GM18861 (cell line): Measurements from ENCODE around the gene PSMG3.
"Not testable (repeated sequence)": the region's sequence is repeated elsewhere in the genome, so short reads cannot be mapped to it uniquely, and the experiment has no call there.

Source experiments
- ATAC-seq: cut with Tn5 transposase; IDR thresholded peaks from one replicate; pipeline ENCODE4 v1.9.1; 2021; ENCODE audit not compliant: unreplicated experiment

The PSMG3 gene

DNA sequence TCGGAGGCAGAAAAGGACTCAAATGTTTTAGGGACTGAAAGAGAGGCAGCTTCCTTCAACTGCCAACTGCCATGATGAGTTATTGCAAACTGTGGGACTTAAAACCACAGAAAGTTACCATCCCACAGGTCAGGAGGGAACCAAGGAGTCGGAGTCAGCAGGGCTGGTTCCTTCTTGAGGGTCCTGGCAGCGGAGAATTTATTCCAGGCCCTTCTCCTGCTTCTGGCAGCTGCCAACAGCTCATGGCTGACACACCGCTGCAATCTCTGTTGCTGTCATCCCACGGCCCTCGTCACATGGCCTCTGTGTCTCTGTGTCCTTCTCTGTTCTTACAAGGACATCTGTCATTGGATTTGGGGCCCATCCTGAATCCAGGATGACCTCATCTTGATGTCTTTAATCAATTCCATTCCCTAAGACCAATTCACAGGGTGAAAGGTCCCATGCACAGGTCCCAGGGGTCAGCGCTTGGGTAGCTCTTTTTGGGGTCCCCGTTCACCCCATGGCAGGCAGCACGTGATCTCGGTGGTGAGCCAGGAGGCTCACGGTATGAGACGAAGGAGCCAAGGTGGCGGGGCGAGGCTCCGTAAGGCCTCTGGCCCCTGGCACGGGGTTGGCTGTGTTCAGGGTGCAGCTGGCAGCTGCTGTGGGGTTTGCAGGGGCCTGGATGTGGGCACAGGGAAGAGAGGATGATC lies 27.4 kb upstream of the PSMG3 start:
- no peak for ATAC-seq

DNA sequence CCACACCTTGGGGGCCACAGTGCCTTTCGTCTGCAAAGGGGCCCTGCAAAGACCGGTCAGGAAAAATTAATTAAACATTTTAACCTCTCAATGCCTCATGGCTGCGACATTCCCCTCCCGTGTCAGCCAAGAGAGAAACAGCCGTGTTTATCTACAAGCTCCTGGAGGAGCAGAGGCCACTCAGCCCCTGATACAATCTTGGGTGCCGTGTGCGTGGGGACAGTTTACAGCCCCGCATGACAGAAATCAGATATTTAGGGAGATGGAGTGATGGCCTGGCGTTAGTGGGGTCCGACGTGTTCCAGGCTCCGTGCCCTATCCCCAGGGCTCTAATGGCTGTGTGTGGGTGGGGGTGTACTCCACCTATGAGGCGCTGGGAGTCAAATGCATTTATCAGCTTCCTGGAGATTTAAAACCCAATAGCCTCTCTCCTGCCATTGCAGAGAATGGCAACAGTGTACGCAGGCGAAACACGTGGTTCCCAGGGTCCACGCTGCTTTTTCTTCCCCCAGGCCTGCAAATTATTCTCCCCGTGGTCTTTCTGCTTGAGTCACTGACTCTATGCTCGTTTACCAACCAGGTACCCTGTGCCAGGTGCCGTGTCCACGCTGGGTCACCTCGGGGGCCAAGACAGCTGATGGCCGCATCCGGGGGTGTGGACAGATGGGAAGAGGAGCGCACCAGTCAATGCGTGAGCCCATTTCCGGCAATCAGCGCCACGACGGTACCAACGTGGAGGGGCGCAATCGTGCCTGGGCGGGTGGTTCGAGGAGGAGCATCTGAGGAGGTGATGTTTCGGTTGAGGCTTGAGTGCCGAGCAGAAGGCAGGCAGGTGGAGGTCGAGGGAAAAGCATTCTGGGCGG lies 26.6 kb upstream of the PSMG3 start:
- ATAC-seq: no peak

- no peak for ATAC-seq
These were observed 25.8 kb upstream of the PSMG3 start for GRCh38 chr7:1595636-1596035.

GRCh38 chr7:1595027-1595426 lies 25.2 kb upstream of the PSMG3 start:
- ATAC-seq: no peak

DNA sequence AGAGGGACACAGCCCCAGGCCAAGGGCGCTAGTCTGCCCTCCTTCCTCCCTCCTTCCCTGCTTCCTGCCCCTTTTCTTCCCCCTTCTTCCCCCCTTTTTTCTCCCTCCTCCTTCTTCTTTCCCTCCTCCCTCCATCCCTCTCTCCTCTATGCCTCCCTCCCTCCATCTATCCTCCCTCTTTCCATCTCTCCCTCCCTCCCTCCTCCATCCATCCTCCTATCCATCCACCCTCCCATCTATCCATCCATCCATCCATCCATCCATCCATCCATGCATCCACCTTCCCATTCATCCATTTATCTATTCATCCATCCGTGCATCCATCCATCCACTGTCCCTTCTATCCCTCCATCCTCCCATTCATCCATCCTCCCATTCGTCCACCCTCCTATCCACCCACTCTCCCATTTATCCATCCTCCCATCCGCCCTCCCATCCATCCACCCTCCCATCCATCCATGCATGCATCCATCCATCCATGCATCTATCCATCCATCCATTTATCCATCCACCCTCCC lies 24.1 kb upstream of the PSMG3 start:
- no peak for ATAC-seq

- no peak for ATAC-seq
These were observed 23.4 kb upstream of the PSMG3 start for GRCh38 chr7:1593091-1593866.

- no peak for ATAC-seq
These were observed 22.6 kb upstream of the PSMG3 start for GRCh38 chr7:1592299-1592871.

GRCh38 chr7:1591876-1592275 lies 22.0 kb upstream of the PSMG3 start:
- ATAC-seq: no peak

DNA sequence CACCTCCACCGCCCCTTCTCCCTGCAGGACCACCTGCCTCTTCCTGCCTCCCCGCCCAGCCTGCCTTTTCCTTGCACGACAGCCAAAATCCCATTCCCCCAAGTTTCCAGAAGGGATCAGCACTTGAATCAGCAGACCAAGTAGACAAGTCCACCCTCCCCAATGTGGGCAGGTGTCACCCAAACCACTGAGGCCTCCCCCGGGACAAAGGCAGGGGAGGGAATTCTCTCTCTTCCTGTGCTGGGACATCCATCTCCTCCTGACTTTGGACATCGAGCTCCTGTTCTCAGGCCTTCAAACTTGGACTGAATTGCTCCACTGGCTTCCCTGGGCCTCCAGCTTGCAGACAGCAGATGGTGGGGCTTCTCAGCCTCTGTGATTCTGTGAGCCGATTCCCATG lies 21.6 kb upstream of the PSMG3 start:
- ATAC-seq: no peak

- ATAC-seq: no peak
These were observed 21.1 kb upstream of the PSMG3 start for GRCh38 chr7:1590887-1591286.

DNA sequence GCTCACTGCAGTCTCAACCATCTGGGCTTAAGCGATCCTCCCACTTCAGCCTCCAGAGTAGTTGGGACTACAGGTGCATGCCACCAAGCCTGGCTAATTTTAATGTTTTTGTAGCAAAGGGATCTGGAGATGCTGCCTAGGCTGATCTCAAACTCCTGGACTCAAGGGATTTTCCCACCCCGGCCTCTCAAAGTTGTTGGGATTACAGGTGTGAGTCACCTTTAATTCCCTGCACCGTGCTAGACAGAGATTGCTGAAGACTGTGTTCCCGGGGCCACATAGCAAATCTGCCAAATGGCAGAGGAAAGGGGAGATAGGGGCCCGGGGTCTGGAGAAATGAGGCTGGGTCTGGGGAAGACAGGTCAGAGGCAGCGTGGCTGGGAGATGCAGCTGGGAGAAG lies 20.6 kb upstream of the PSMG3 start:
- ATAC-seq: no peak

- no peak for ATAC-seq
These were observed 19.1 kb upstream of the PSMG3 start for GRCh38 chr7:1588978-1589377.

- no peak for ATAC-seq
These were observed 17.9 kb upstream of the PSMG3 start for GRCh38 chr7:1587738-1588137.

GRCh38 chr7:1586827-1587705 lies 17.2 kb upstream of the PSMG3 start:
- ATAC-seq: no peak

DNA sequence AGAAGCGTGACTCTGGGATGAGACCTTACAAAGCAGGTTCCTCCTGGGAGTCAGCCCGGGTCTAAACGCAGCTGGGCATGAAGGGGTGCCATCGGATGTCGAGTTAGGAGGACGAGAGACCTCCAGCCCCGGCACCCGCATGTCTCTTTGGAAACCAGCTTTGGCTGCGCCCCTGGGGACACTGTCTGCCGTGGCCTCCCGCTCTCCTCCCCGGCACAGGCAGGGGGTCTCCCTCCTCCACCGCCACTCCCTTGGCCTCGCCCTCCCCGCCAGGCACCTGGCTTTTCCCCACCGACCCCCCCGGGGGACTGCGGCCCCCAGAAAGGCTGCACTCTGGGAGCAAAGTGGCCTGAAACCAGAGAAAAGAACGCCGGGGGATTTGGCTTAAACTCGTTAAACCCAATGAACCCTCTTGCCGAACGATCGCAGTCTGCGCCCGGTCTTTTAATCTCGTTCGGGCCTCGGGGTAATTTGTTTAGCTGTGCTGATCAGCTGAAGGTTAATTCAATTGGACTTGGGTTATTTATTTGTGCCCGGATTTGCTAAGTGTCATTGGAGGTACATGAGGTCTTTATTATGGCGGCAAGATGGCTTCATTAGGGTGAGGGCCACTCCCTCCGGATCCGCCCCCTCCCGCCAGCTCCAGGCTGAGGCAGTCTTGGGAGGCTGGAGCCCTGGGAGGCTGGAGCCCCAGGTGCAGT lies 16.4 kb upstream of the PSMG3 start:
- ATAC-seq: no peak

- no peak for ATAC-seq
These were observed 15.5 kb upstream of the PSMG3 start for GRCh38 chr7:1585142-1585981.

GRCh38 chr7:1584700-1585099 lies 14.9 kb upstream of the PSMG3 start:
- ATAC-seq: no peak

- not testable (repeated sequence) for ATAC-seq
These were observed 13.6 kb upstream of the PSMG3 start for GRCh38 chr7:1583241-1583930.
